NCI-H146 (cell line): ENCODE results near the gene NUBPL.
"Not testable (repeated sequence)": the region's sequence is repeated elsewhere in the genome, so short reads cannot be mapped to it uniquely, and the experiment has no call there.

ENCODE experiments used
- DNase-seq: peaks from one replicate; lab custom pipeline; 2025; lab: John Stamatoyannopoulos, UW

The NUBPL gene

DNA sequence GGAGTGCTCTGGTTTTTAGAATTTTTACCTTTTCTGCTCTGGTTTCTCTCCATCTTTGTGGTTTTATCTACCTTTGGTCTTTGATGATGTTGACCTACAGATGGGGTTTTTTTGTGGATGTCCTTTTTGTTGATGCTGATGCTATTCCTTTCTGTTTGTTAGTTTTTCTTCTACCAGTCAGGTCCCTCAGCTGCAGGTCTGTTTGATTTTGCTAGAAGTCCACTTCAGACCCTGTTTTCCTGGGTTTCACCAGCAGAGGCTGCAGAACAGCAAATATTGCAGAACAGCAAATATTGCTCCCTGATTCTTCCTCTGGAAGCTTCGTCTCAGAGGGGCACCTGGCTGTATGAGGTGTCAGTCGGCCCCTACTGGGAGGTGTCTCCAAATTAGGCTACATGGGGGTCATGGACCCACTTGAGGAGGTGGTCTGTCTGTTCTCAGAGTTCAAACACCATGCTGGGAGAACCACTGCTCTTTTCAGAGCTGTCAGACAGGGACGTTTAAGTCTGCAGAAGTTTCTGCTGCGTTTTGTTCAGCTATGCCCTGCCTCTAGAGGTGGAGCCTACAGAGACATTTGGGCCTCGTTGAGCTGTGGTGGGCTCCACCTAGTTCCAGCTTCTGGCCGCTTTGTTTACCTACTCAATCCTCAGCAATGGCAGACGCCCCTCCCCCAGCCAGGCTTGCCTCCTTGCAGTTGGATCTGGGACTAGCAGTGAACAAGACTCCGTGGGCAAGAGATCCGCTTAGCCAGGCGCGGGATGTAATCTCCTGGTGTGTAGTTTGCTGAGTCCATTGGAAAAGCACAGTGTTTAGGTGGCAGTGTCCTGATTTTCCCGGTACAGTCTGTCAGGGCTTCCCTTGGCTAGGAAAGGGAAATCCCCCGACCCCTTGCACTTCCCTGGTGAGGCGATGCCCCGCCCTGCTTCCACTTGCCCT is 250.8 kb downstream of the NUBPL start:
- DNase-seq, result not testable (repeated sequence)

DNA sequence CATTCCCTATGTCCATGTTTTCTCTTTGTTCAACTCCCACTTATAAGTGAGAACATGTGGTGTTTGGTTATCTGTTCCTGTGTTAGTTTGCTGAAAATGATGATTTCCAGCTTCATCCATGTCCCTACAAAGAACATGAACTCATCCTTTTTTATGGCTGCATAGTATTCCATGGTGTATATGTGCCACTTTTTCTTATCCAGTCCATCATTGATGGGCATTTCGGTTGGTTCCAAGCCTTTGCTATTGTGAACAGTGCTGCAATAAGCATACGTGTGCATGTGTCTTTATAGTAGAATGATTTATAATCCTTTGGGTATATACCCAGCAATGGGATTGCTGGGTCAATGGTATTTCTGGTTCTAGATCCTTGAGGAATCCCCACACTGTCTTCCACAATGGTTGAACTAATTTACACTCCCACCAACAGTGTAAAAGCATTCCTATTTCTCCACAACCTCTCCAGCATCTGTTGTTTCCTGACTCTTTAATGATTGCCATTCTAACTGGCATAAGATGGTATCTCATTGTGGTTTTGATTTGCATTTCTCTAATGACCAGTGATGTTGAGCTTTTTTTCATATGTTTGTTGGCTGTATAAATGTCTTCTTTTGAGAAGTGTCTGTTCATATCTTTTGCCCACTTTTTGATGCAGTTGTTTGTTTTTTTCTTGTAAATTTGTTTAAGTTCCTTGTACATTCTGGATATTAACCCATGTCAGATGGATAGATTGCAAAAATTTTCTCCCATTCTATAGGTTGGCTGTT is 252.7 kb downstream of the NUBPL start:
- DNase-seq, result not testable (repeated sequence)

DNA sequence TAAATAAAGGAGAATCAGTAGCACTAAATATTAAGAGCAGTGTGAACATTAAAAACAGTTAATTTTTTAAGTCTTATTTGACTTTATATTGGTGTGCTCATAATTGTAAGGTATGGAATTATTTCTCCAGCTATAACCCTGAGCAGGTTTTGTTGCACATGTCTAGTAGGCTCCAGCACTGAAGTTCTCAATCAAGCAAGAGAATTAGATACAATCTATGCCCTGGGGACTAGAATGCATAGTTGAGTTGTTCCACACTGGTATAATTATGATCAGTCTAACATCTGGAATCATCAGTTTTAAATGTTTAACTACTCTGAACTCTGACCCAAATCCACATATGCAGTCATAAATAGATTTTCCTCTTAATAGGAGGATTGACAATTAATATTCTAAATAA is 258.1 kb downstream of the NUBPL start:
- no peak for DNase-seq

DNA sequence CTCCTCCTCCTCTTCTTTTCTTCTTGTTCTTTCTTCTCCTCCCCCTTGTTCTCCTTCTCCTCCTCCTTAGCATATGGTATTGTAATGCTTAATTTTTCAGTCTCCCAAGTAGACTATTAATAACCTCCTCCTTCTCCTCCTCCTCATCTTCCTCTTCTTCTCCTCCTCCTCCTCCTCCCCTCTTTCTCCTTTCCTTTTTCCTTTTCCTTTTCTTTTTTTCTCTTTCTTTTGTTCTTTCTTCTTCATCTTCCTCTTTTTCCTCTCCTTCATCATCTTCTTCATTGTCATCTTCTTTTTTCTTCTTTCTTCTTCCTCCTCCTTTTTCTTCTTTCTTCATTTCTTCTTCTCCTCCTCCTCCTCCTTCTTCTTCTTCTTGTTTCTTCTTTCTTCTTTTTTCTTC is 264.3 kb downstream of the NUBPL start:
- DNase-seq, result no peak

DNA sequence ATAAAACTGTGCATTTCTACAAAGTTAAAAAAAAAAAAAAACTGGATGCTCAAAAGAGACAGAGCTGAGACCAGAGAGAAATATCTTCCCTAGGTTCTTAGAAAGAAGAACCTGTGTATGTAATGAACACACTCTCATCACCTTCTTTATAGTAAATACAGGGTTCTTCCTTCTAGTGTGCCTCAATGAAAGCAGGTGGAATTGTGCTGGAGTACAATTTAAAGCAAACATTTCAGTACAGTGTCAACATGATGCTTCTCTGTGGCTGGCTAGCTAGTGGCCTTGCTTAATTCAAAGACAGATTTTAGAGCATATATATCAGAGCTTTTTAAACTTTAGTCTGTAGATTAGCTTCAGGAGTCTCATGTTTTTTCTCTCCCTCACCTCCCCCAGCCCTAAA is 266.1 kb downstream of the NUBPL start:
- no peak for DNase-seq

DNA sequence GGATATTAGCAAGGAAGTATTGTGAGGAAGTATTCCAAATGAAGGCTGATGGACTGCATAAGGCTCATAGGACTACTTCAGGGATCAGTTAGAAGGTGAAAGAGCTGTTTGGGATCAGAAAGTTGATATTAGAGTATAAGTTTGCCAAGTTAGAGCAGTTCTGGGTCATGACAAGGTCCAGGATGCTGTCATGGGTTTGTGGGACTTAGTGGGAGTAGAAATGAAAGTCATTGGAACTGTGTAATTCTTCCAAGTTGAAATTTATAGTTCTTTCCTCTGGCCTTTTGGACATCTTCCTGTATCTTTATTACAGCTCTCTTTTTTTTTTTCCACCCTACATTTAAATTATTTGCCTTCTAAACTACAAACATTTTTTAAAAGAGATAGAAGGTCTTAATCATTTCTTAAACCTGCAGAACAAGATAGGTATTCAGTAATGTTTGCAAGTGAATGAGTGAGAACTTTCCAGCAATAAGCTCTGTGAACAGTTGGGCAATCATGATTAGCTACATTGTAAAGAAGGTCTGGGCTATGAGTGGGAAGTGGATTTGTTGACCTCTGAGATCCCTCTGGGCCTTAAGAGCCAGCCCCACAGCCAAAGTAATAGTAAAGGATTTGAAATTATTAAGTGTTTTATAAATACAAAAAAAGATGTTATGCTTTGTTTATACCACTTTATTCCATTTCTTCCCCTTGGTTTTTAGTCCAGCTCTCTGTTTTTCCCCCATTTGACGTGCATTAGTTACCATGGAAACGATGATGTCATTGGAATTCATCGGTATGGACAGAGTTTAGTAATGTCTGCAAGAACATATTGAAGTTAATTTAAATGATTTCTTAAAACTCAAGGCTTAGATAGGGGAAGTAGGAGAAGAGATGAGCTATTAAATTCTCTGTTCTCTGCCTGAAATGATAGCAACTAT is 268.0 kb downstream of the NUBPL start:
- no peak for DNase-seq

DNA sequence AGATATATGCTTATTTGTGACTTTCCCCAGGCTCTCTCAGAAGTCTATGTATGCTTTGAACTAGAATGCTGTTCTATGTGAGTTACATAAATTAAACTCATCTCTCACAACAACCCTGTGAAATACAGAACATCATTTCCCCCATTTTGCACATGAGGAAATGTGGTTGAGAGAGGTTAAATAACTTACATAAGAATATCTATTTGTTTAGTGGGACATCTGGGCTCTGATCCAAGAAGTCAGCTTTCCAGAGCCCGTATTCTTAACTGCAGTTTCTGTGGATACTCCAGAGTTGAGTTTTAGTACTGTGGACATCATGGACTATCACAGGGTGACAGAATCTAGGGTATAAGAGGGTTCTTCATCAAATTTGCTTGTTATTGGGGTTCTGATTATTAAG is 273.4 kb downstream of the NUBPL start:
- DNase-seq, result no peak

DNA sequence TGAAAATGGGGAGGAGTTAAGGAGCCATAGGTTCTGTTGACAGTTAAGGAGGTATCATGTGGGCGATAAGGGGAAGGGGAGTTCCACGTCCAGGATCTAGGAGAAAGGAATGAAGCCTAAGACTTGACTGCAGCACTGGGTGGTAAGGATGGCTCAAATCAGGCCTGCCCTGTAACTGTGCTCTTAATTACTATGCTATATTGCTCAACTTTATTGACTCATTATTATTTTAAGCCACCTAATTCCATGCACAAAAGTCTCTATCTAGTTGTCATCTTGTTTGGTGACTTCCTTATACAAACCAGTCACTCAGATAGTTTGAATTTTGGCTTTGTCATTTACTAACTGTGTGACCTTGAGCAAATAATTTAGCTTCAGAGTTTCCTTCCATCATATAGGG is 273.8 kb downstream of the NUBPL start:
- DNase-seq, result no peak

DNA sequence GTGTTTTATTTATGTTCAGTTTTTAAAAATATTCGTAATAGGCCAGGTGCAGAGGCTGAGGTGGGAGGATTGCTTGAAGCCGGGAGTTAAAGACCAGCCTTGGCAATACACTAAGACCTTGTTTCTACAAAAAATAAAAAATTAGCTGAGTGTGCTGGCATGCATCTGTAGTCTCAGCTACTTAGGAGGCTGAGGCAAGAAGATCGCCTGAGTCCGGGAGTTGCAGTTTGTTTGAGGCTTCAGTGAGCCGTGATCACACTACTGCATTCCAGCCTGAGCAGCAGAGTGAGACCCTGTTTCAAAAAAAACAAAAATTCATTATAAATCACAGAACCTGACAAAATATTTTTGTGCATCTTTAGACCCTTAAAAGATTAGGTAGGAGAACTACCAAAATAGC is 275.8 kb downstream of the NUBPL start:
- no peak for DNase-seq

DNA sequence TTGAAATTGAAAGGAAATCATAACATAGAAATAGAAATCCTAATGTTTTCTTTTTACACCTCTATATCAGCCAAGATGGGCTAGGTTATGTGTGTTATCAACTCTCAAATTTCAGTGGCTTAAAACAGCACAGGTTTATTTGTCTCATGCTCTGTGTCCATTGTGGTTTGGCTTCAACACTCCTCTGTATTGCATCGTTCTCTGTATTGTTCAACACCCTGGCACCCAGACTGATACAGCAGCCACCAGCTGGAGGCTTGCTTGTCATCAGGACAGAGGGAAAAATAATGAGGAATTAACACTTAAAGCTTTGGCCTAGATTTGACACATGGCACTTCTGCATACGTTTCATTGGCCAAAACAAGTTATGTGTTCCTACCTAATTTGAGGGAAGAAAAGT is 281.7 kb downstream of the NUBPL start:
- peak; percentile 9 for DNase-seq

DNA sequence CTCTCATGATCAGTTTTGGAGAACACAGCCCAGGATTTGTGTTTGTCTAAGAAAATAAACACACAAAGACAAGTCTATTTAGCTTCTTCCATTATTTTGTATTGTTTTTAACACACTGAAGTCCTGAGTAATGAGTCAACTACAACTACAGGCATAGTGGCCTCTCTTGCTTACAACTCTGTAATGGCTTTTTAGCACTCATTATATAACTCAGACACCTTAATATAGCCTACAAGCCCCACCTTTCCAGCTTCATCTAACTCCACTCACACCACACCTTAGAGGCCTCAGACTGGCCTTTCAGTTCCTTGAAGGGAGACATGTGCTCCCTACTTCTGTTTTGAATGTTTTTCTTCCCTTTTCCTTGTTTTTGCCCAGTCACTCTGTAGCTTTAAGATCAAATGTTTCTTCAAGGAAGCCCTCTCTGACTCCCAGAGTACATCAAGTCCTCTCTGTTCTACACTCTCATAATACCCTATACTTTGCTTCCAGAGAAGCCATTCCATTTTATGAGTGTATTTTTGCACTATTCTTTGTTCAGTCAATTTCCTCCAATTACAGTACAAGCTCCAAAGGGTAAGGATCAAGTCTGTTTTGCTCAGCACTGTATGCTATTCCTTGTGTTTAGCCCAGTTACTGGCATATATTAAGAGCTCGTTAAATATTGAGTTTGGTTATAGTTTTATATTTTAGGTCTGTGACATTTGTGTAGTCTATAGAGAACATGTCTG is 282.3 kb downstream of the NUBPL start:
- no peak for DNase-seq

DNA sequence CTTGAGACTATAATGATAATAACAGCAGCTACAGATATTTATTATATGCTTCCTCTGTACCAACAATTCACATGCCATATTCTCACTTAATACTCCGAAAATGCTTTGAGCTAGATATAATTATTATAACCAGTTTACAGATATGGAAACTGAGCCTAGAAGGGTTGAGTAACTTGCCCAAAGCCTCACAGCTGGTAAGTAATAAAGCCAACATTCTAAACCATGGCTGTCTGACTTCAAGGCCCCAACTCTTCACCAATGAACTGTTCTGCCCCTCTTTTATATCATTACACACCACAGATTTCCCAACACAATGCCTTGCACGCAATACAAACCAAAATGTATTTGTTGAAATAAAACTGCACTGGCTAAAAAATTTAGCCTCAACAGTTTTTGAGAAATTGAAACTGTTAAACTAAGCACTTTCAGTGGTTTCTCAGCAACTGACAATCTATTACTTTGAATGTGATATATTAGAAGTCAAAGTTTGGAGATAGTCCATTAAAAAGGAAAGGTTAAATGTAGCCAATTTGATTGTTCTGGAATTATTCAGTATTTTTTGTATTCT is 293.4 kb downstream of the NUBPL start:
- DNase-seq, result no peak

DNA sequence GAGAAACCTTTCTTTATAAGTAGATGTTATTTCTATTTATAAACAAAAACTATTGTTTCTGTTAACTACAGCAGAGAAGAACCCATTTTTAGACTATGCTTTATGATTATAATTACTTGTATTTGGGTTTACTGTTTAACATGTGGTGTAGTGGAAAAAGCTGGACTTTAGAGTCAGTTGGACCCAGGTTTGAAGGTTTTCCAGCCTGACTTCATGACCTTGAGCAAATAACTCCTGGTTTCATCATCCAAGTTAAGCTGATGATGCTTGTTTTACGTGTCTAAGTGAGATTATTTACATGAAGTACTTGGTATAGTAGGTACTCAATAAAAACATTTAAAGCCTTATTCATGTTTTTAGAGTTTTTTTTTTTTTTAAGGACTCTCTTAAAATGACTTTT is 294.1 kb downstream of the NUBPL start:
- DNase-seq, result no peak

DNA sequence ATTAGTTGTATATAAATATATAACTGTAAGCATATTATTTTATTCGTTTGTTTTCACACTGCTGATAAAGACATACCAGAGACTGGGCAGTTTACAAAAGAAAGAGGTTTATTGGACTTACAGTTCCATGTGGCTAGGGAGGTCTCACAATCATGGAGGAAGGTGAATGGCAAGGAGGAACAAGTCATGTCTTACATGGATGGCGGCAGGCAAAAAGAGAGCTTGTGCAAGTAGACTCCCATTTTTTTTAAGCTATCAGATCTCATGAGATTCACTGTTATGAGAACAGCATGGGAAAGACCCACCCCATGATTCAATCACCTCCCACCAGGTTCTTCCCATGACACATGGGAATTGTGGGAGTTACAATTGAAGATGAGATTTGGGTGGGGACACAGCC is 294.8 kb downstream of the NUBPL start:
- DNase-seq, result not testable (repeated sequence)

DNA sequence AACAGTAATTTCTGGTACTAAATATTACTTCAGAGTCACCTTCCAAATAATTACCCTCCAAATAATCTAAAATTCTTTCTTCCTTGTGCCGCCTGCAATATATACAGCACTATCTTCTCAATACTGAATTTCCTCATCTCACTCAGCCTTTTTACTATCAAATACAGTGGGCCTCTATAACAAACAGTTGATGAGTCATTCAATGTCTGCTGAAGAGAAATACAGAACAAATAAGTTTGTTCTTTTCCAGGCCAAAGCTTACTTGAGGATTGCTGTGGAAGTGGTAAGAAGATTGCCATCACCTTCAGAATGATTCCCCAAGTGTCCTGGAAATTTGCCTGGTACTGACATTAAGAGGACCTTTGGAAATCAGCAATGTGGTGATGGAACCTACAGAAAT is 297.7 kb downstream of the NUBPL start:
- DNase-seq, result no peak

DNA sequence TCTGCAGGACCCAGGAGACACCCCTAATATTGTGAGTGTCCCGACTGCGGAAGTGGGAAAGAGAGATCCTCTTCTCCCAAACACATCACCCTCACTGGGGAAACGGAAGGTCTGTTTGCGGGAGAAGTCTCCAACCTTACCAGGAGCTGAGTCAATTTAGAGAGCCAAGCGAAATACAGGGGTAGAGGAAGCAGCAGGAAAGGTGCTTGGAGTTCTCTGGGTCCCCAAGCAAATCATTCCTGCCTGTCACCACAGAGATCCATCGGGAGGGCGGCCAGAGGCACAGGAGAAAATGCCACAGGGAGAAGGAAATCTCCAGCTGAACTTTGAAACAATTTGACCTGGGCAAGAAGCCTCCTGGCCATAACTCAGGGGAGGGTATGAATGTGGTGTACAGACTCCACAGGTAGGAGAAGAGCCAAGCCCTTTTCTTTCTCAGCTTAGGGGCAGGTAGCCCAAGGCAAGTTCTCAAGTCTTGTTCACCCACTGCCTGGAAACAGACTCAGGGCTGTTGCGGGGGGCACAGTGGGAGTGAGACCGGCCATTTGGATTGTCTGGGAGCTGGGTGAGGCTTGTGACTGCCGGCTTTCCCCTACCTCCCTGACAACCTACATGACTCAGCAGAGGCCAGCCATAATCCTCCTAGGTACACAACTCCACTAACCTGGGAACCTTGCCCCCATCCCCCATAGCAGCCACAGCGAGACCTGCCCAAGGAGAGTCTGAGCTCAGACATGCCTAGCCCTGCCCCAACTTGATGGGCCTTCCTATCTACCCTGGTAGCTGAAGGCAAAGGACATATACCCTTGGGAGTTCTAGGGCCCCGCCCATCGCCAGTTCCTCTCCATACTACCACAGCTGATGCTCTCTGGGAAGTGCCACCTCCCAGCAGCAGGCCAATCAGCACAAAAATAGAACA is 304.0 kb downstream of the NUBPL start:
- no peak for DNase-seq

DNA sequence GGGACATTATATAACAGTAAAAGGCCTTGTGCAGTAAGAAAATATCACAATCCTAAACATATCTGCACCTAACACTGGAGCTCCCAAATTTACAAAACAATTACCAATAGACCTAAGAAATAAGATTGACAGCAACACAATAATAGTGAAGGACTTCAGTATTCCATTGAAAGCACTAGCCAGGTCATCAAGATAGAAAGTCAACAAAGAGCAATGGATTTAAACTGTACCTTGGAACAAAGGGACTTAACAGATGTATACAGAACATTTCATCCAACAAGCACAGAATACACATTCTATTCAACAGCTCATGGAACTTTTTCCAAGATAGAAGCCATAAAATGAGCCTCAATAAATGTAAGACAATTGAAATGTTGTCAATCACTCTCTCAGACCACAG is 306.4 kb downstream of the NUBPL start:
- no peak for DNase-seq

DNA sequence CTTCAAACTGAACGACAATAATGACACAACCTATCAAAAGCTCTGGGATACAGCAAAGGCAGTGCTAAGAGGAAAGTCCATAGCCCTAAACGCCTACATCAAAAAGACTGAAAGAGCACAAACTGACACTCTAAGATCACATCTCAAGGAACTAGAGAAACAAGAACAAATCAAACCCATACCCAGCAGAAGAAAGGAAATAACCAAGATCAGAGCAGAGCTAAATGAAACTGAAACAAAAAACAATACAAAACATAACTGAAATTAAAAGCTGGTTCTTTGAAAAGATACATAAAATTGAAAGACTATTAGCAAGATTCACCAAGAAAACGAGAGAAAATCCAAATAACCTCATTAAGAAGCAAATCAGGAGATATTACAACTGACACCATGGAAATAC is 306.9 kb downstream of the NUBPL start:
- DNase-seq, result not testable (repeated sequence)

DNA sequence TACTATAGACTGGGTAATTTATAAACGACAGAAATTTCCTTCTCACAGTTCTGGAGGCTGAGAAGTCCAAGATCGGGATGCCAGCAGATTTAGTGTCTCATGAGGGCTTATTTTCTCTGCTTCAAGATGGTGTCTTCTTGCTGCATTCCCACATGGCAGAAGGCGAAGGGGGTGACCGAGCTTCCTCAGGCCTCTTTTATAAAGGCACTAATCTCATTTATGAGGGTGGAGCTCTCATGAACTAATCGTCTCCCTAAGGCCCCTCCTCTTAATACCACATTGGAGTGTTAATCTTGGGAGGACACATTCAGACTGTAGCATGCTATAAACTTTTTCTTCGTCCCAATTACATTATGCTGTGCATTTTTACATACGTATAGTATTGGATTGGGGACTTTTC is 315.5 kb downstream of the NUBPL start:
- no peak for DNase-seq

DNA sequence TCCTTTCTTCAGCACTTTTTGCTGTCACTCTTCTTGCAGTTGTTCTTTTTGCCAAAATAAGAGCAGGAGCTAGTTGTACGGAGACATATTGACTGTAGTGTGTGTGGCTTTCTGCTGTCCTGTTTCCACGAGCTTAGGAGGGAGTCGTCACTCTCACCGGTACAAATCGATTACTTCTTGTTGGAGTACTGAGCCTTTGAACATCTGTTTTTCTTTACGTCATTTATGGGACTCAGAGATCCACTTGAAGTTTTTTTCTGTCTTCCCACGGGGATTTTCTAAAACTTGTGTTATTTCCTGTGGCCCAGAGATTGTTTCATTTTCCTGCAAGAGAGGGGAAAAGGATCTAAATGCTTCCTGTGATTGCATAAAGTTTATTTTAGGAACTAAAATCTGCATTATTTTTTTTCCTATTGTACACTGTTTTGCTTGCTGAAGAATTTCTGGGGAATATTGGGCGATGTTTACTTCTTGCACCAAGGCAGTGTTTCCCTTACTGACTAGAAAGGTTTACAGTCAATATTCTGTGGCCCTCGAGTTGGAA is 316.1 kb downstream of the NUBPL start:
- DNase-seq, result no peak
